Osteoblast (primary cell): ENCODE results near the gene SLC30A2. TPM values are rescaled to one million over a fixed set of nuclear protein-coding genes. Genes with fewer than 3 reads are reported as not detected.
A peak's percentile ranks its signal among the peaks of the same experiment; 100 is the strongest.
"Not testable (repeated sequence)": the region's sequence is repeated elsewhere in the genome, so short reads cannot be mapped to it uniquely, and the experiment has no call there.

ENCODE experiments used
- DNase-seq: peaks from one replicate; pipeline ENCODE4 v3.0.0; 2011; ENCODE audit warnings: low spot score, mixed read lengths; ENCODE audit not compliant: insufficient read length; ENCODE audit errors: missing footprints
- H2AFZ ChIP-seq: 2 replicates; pipeline ENCODE4 v1.6.0; 2011; ENCODE audit warnings: mild to moderate bottlenecking, low read length
- H3K27ac ChIP-seq: 2 replicates; pipeline ENCODE4 v1.5.1; 2011; ENCODE audit warnings: mild to moderate bottlenecking, low read depth, low read length, moderate library complexity
- H3K27me3 ChIP-seq: 2 replicates; pipeline ENCODE4 v1.6.0; 2012; ENCODE audit warnings: mild to moderate bottlenecking, control low read depth, inconsistent platforms, low read length, moderate library complexity; ENCODE audit not compliant: insufficient read depth
- H3K36me3 ChIP-seq: 2 replicates; pipeline ENCODE4 v1.5.1; 2011; ENCODE audit warnings: mild to moderate bottlenecking, low read length, control low read depth, moderate library complexity; ENCODE audit not compliant: insufficient read depth
- H3K4me1 ChIP-seq: 2 replicates; pipeline ENCODE4 v1.5.1; 2011; ENCODE audit warnings: mild to moderate bottlenecking, low read length, control low read depth, moderate library complexity; ENCODE audit not compliant: insufficient read depth
- H3K4me2 ChIP-seq: 2 replicates; pipeline ENCODE4 v1.6.0; 2011; ENCODE audit warnings: mild to moderate bottlenecking, low read length; ENCODE audit not compliant: insufficient read depth
- H3K4me3 ChIP-seq: fragments of 200-600 bp; sonication (generic); 3 replicates; pipeline ENCODE4 v1.5.1; 2012; ENCODE audit warnings: mild to moderate bottlenecking, low read length, inconsistent platforms; ENCODE audit not compliant: insufficient read depth
- H3K79me2 ChIP-seq: 2 replicates; pipeline ENCODE4 v1.6.0; 2012; ENCODE audit warnings: mild to moderate bottlenecking, low read length, control low read depth, inconsistent platforms; ENCODE audit not compliant: insufficient read depth
- H3K9me3 ChIP-seq: 2 replicates; pipeline ENCODE4 v1.5.1; 2011; ENCODE audit warnings: low read depth, low read length, control low read depth
- H4K20me1 ChIP-seq: 2 replicates; pipeline ENCODE4 v1.6.0; 2012; ENCODE audit warnings: mild to moderate bottlenecking, low read length, control low read depth; ENCODE audit not compliant: insufficient read depth
- total RNA-seq: library from RNA; depleted of rRNA; stranded (reverse); fragments of >200 nt; gene quantifications from 2 replicates; pipeline ENCODE4 v1.2.3, GENCODE V29; 2012
- TF ChIP-seq, protein P1 (sequence below): IDR thresholded peaks from 2 replicates; pipeline ENCODE4 v1.5.1; 2011; ENCODE audit warnings: mild to moderate bottlenecking, low read depth, low read length, moderate library complexity; ENCODE audit errors: extremely low read depth

SLC30A2 gene, protein sequence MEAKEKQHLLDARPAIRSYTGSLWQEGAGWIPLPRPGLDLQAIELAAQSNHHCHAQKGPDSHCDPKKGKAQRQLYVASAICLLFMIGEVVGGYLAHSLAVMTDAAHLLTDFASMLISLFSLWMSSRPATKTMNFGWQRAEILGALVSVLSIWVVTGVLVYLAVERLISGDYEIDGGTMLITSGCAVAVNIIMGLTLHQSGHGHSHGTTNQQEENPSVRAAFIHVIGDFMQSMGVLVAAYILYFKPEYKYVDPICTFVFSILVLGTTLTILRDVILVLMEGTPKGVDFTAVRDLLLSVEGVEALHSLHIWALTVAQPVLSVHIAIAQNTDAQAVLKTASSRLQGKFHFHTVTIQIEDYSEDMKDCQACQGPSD
- total RNA-seq, result not detected in 2 replicates

DNA sequence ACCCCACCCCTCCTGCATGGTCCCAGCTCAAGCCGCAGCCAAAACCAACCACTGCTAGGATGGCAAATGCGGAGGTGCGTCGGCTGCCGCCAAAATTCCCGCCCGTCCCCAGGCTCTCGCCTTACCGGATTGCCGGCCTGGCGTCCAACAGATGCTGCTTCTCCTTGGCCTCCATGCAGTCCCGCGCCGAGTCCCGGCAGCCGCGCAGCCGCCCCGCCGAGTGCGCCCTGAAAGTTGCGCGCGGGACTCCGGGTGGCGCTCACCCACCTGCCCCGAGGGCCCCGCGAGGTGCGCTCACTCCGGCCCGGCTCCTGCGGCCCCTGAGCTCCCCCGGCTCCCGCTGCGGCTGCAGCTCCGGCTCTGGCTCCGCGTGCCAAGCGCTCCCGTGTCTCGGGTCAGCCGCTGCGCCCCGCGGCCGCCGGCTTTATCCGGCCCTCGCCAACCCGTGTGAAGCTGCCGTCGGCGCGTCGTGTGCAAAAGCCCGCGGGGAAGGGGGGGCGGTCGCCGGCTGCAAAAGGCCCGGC lies at the start of gene SLC30A2:
Gene SLC30A2 (minus strand): TSS at position 397 of the 524 bp plus-strand sequence. CDS start 222 bp downstream, at position 175.
- no peak within 1 kb of the TSS for H3K4me2 ChIP-seq
- TF ChIP-seq, protein P1, sequence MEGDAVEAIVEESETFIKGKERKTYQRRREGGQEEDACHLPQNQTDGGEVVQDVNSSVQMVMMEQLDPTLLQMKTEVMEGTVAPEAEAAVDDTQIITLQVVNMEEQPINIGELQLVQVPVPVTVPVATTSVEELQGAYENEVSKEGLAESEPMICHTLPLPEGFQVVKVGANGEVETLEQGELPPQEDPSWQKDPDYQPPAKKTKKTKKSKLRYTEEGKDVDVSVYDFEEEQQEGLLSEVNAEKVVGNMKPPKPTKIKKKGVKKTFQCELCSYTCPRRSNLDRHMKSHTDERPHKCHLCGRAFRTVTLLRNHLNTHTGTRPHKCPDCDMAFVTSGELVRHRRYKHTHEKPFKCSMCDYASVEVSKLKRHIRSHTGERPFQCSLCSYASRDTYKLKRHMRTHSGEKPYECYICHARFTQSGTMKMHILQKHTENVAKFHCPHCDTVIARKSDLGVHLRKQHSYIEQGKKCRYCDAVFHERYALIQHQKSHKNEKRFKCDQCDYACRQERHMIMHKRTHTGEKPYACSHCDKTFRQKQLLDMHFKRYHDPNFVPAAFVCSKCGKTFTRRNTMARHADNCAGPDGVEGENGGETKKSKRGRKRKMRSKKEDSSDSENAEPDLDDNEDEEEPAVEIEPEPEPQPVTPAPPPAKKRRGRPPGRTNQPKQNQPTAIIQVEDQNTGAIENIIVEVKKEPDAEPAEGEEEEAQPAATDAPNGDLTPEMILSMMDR, result no peak
- H2AFZ ChIP-seq, result no peak within 1 kb of the TSS
- H3K36me3 ChIP-seq, result no peaks in the 10 kb centered on the region
- H3K79me2 ChIP-seq, result no peaks in the 10 kb centered on the region
- peaks cover 83% of the 10 kb centered on the region for H3K27me3 ChIP-seq
- H3K4me3 ChIP-seq, result no peak within 1 kb of the TSS
- DNase-seq, result peak; percentile 81
- H3K9me3 ChIP-seq, result no peaks in the 10 kb centered on the region
- no peaks in the 10 kb centered on the region for H4K20me1 ChIP-seq
- H3K27ac ChIP-seq, result no peak within 1 kb of the TSS
- no peaks in the 10 kb centered on the region for H3K4me1 ChIP-seq

DNA sequence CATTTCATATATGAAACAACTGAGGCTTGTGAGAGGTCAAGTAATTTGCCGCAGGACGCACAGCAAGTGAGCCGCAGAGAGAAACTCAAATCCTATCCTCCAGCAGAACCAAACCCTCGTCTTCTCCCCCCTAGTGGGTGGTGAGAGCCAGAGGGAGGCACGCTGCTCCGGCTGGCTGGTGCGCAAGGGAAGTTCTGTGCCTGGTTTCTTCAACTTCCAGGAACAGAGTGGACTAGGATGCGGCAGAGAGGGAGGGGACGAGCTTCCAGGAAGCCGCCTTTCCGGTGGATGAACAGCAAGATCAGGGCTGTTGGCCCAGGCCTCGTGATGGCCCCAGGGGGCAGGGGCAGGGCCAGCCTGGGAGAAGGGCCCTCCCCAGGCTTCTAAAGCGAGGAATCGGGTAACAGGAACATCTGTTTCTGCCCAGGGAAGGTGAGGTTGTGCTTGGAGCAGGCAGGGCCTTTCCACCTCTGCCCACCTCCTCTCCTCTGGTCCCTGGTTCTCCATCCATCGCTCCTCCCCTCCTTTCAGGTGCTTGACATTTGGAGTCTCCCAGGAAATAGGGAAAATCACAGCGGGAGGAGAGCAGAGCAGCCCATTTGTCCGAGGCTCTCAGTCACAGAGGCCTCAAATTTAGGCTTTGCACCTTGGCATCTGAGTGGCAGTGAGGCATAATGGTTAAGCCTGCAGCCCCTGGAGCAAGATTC lies 48.9 kb upstream of the SLC30A2 start:
- Histone ChIP-seq H3K4me2 (peak overlapping the region; percentile 51), H3K4me1 (peaks cover 15% of the 10 kb centered on the region), H3K27me3 (peaks cover 36% of the 10 kb centered on the region), H3K27ac (no peak overlapping the region), H3K4me3 (no peak overlapping the region), H4K20me1 (no peaks in the 10 kb centered on the region), H2AFZ (peak overlapping the region; percentile 82), H3K36me3 (no peaks in the 10 kb centered on the region), H3K9me3 (no peaks in the 10 kb centered on the region), H3K79me2 (no peaks in the 10 kb centered on the region)
- TF ChIP-seq, protein P1, result no peak
- peak; percentile 52 for DNase-seq

DNA sequence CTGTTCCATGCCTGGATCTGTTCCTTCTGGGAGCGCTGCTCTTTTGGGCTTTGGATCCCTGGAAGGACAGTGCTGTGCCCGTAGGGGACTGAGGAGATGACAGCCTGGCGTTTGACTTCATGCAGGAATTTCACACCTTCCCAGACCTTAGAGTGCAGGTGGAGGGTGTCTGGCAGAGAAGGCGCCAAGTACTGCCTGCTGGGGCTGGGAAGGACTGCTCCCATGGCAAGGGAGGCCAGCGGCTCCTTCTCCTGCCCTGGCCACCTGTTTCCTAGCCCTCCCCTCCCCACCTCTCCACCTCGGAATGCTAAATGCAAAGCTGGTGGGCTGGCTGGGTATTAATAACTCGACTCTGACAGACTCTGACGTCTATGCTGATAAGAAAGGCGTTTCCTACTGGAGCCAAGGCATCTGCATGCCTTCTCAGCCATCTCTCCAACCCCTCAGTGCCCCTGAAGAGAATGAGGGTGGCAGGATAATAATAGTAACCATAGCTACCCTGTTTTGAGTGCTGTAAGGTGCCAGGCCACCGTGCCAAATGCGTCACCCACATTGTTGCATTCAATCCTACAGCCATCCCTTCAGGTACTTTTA lies 48.3 kb upstream of the SLC30A2 start:
- TF ChIP-seq, protein P1, result no peak
- Histone ChIP-seq H3K9me3 (no peaks in the 10 kb centered on the region), H3K79me2 (no peaks in the 10 kb centered on the region), H2AFZ (no peak overlapping the region), H3K27me3 (peaks cover 36% of the 10 kb centered on the region), H3K36me3 (no peaks in the 10 kb centered on the region), H3K4me3 (no peak overlapping the region), H3K27ac (no peak overlapping the region), H3K4me2 (peak overlapping the region; percentile 51), H4K20me1 (no peaks in the 10 kb centered on the region), H3K4me1 (peaks cover 15% of the 10 kb centered on the region)
- DNase-seq, result no peak

DNA sequence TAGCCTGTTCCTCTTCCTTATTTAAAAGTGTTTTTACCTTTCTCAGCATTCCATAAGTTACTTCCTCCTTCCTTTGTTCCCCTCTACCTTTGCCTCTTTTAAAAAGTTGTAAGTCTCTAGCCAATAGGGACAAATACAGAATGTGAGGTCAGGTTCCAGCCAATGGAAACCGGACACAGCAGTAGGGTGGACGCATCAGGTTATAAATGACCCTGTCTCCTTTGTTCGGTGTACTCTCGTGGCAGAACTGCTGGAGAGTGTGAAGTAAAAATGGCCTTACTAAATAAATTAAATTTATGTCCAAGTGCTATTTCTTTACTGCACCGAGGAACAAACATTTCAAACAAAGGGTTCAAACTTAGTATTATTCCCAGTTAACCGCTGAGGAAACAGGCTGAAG lies 47.7 kb upstream of the SLC30A2 start:
- not testable (repeated sequence) for DNase-seq, H3K27ac ChIP-seq, H3K79me2 ChIP-seq, H3K9me3 ChIP-seq, H4K20me1 ChIP-seq, H2AFZ ChIP-seq, H3K4me2 ChIP-seq, H3K36me3 ChIP-seq, H3K4me3 ChIP-seq
- Histone ChIP-seq H3K4me1 (peaks cover 15% of the 10 kb centered on the region), H3K27me3 (peaks cover 36% of the 10 kb centered on the region)
